ENCODE measurements around the gene STXBP3.

Gene STXBP3

GRCh38 chr1:108829498-108829916 lies 83.0 kb downstream of the STXBP3 start:
- Histone ChIP-seq H2BK15ac (replicated peaks; ENCODE audit: low read depth) (no peak overlapping the region), H3K4ac (ENCODE audit: low read depth, low read length) (no peak overlapping the region), H3K18ac (ENCODE audit: low read length) (no peak overlapping the region), H4K5ac (ENCODE audit: low read length) (no peak overlapping the region), H2AK5ac (ENCODE audit: low read length) (no peak overlapping the region), H3K4me1 (ENCODE audit: control insufficient read depth, low read depth, low read length) (peaks cover 3% of the 10 kb centered on the region), H2BK5ac (ENCODE audit: low read length) (no peak overlapping the region), H3K79me2 (ENCODE audit: control insufficient read depth, insufficient read depth, low read length) (no peaks in the 10 kb centered on the region), H3K36me3 (ENCODE audit: control insufficient read depth, insufficient read depth, low read length) (no peaks in the 10 kb centered on the region), H3K4me3 (ENCODE audit: low read length) (no peak overlapping the region), H3K27me3 (ENCODE audit: insufficient read depth, low read length, poor library complexity) (no peaks in the 10 kb centered on the region), H3K79me1 (ENCODE audit: low read length) (no peaks in the 10 kb centered on the region), H3K4me2 (ENCODE audit: low read length) (no peak overlapping the region), H3K56ac (ENCODE audit: low read length) (no peak overlapping the region), H3K23ac (ENCODE audit: low read length) (no peak overlapping the region), H3K9ac (ENCODE audit: low read length) (no peak overlapping the region), H2BK120ac (ENCODE audit: low read depth, low read length) (no peak overlapping the region), H3K27ac (ENCODE audit: low read depth, low read length) (no peak overlapping the region), H4K8ac (ENCODE audit: low read depth, low read length) (no peak overlapping the region)
- no peak for DNase-seq
- WGBS (ENCODE audit: extremely low coverage, insufficient coverage, low lambda C conversion rate) = no CpG with 5 or more reads among the region's 6 CpGs

- Histone ChIP-seq H2BK15ac (replicated peaks; ENCODE audit: low read depth) (no peak overlapping the region), H4K8ac (ENCODE audit: low read depth, low read length) (no peak overlapping the region), H2AK5ac (ENCODE audit: low read length) (no peak overlapping the region), H3K27ac (ENCODE audit: low read depth, low read length) (no peak overlapping the region), H3K79me1 (ENCODE audit: low read length) (no peaks in the 10 kb centered on the region), H3K4me3 (ENCODE audit: low read length) (no peak overlapping the region), H3K79me2 (ENCODE audit: control insufficient read depth, insufficient read depth, low read length) (no peaks in the 10 kb centered on the region), H3K18ac (ENCODE audit: low read length) (no peak overlapping the region), H3K36me3 (ENCODE audit: control insufficient read depth, insufficient read depth, low read length) (no peaks in the 10 kb centered on the region), H3K23ac (ENCODE audit: low read length) (no peak overlapping the region), H4K5ac (ENCODE audit: low read length) (no peak overlapping the region), H3K27me3 (ENCODE audit: insufficient read depth, low read length, poor library complexity) (no peaks in the 10 kb centered on the region), H3K4ac (ENCODE audit: low read depth, low read length) (no peak overlapping the region), H3K9ac (ENCODE audit: low read length) (no peak overlapping the region), H3K56ac (ENCODE audit: low read length) (no peak overlapping the region), H2BK5ac (ENCODE audit: low read length) (no peak overlapping the region), H3K4me2 (ENCODE audit: low read length) (no peak overlapping the region), H2BK120ac (ENCODE audit: low read depth, low read length) (no peak overlapping the region), H3K4me1 (ENCODE audit: control insufficient read depth, low read depth, low read length) (peaks cover 3% of the 10 kb centered on the region)
- no CpG with 5 or more reads among the region's 20 CpGs for WGBS (ENCODE audit: extremely low coverage, insufficient coverage, low lambda C conversion rate)
- no peak for DNase-seq
Measured at GRCh38 chr1:108830119-108831008, 83.9 kb downstream of the STXBP3 start.

DNA sequence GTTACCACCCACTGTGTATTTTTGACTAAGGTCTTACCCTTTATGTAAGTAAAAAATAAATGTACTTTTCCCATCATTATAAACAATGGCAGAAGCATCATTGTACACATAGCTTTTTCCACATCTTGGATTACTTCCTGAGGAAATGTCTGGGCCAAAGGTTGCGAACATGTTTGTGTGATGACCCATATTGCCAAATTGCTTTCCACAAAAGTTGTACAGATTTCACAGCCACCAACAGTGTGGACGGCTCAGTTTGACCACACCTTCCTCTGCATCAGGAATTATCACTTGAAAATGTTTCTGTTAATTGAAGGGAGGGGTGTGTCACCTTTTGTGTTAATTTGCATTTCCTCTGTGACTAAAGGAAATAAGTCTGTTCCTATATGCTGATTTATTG lies 84.8 kb downstream of the STXBP3 start:
- Histone ChIP-seq H3K56ac (ENCODE audit: low read length) (no peak overlapping the region), H3K79me1 (ENCODE audit: low read length) (no peaks in the 10 kb centered on the region), H3K27me3 (ENCODE audit: insufficient read depth, low read length, poor library complexity) (no peaks in the 10 kb centered on the region), H3K23ac (ENCODE audit: low read length) (no peak overlapping the region), H3K18ac (ENCODE audit: low read length) (no peak overlapping the region), H3K79me2 (ENCODE audit: control insufficient read depth, insufficient read depth, low read length) (no peaks in the 10 kb centered on the region), H3K36me3 (ENCODE audit: control insufficient read depth, insufficient read depth, low read length) (no peaks in the 10 kb centered on the region), H3K4me1 (ENCODE audit: control insufficient read depth, low read depth, low read length) (peaks cover 3% of the 10 kb centered on the region), H3K27ac (ENCODE audit: low read depth, low read length) (no peak overlapping the region), H4K5ac (ENCODE audit: low read length) (no peak overlapping the region), H4K8ac (ENCODE audit: low read depth, low read length) (no peak overlapping the region), H3K4me2 (ENCODE audit: low read length) (no peak overlapping the region), H3K4ac (ENCODE audit: low read depth, low read length) (no peak overlapping the region), H2AK5ac (ENCODE audit: low read length) (no peak overlapping the region), H2BK5ac (ENCODE audit: low read length) (no peak overlapping the region), H3K9ac (ENCODE audit: low read length) (no peak overlapping the region), H2BK15ac (replicated peaks; ENCODE audit: low read depth) (no peak overlapping the region), H2BK120ac (ENCODE audit: low read depth, low read length) (no peak overlapping the region), H3K4me3 (ENCODE audit: low read length) (no peak overlapping the region)
- no peak for DNase-seq
- no CpG with 5 or more reads among the region's 2 CpGs for WGBS (ENCODE audit: extremely low coverage, insufficient coverage, low lambda C conversion rate)

GRCh38 chr1:108832929-108833328 lies 86.5 kb downstream of the STXBP3 start:
- H3K79me1 ChIP-seq (ENCODE audit: low read length) = no peaks in the 10 kb centered on the region
- H3K4me1 ChIP-seq (ENCODE audit: control insufficient read depth, low read depth, low read length) = peaks cover 3% of the 10 kb centered on the region
- no peak overlapping the region for H3K9ac ChIP-seq (ENCODE audit: low read length)
- no peak overlapping the region for H3K18ac ChIP-seq (ENCODE audit: low read length)
- H3K4me2 ChIP-seq (ENCODE audit: low read length) = no peak overlapping the region
- WGBS (ENCODE audit: extremely low coverage, insufficient coverage, low lambda C conversion rate) = no CpG with 5 or more reads among the region's 2 CpGs
- no peak overlapping the region for H2AK5ac ChIP-seq (ENCODE audit: low read length)
- H2BK15ac ChIP-seq (replicated peaks; ENCODE audit: low read depth) = no peak overlapping the region
- DNase-seq = no peak
- H3K27me3 ChIP-seq (ENCODE audit: insufficient read depth, low read length, poor library complexity) = no peaks in the 10 kb centered on the region
- no peak overlapping the region for H3K4ac ChIP-seq (ENCODE audit: low read depth, low read length)
- no peak overlapping the region for H2BK5ac ChIP-seq (ENCODE audit: low read length)
- H3K56ac ChIP-seq (ENCODE audit: low read length) = no peak overlapping the region
- H4K8ac ChIP-seq (ENCODE audit: low read depth, low read length) = no peak overlapping the region
- no peak overlapping the region for H2BK120ac ChIP-seq (ENCODE audit: low read depth, low read length)
- H3K36me3 ChIP-seq (ENCODE audit: control insufficient read depth, insufficient read depth, low read length) = no peaks in the 10 kb centered on the region
- no peak overlapping the region for H3K4me3 ChIP-seq (ENCODE audit: low read length)
- no peak overlapping the region for H3K27ac ChIP-seq (ENCODE audit: low read depth, low read length)
- H3K23ac ChIP-seq (ENCODE audit: low read length) = no peak overlapping the region
- no peaks in the 10 kb centered on the region for H3K79me2 ChIP-seq (ENCODE audit: control insufficient read depth, insufficient read depth, low read length)
- H4K5ac ChIP-seq (ENCODE audit: low read length) = no peak overlapping the region

DNA sequence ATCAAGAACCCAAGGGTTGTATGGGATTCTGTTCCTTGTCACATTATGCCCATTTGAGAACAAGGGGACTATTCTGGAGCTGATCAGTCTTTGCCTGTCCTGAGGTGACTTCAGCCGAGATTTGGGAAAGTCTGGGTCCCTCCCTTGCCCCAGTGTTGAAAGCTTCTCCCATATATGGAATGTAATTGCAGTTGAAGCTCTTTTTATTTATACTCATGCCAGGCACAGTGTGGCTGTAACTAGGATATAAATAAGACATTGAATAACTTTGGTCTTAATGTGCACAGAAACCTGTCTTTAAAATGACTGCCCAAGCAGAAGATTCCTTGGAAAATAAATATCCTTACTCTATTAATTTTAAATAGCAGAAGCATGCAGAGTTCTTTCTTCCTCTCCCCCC lies 95.2 kb downstream of the STXBP3 start:
- no peak overlapping the region for H3K9ac ChIP-seq (ENCODE audit: low read length)
- H3K79me2 ChIP-seq (ENCODE audit: control insufficient read depth, insufficient read depth, low read length) = no peaks in the 10 kb centered on the region
- no peak overlapping the region for H3K4me2 ChIP-seq (ENCODE audit: low read length)
- no peaks in the 10 kb centered on the region for H3K36me3 ChIP-seq (ENCODE audit: control insufficient read depth, insufficient read depth, low read length)
- H3K56ac ChIP-seq (ENCODE audit: low read length) = no peak overlapping the region
- DNase-seq = no peak
- H3K79me1 ChIP-seq (ENCODE audit: low read length) = no peaks in the 10 kb centered on the region
- no peak overlapping the region for H4K5ac ChIP-seq (ENCODE audit: low read length)
- H2BK15ac ChIP-seq (replicated peaks; ENCODE audit: low read depth) = no peak overlapping the region
- H2BK5ac ChIP-seq (ENCODE audit: low read length) = no peak overlapping the region
- peaks cover 15% of the 10 kb centered on the region for H3K4me1 ChIP-seq (ENCODE audit: control insufficient read depth, low read depth, low read length)
- H2BK120ac ChIP-seq (ENCODE audit: low read depth, low read length) = no peak overlapping the region
- H3K18ac ChIP-seq (ENCODE audit: low read length) = no peak overlapping the region
- no peak overlapping the region for H3K4ac ChIP-seq (ENCODE audit: low read depth, low read length)
- WGBS (ENCODE audit: extremely low coverage, insufficient coverage, low lambda C conversion rate) = no CpG with 5 or more reads among the region's 1 CpG
- H2AK5ac ChIP-seq (ENCODE audit: low read length) = no peak overlapping the region
- no peak overlapping the region for H3K4me3 ChIP-seq (ENCODE audit: low read length)
- no peaks in the 10 kb centered on the region for H3K27me3 ChIP-seq (ENCODE audit: insufficient read depth, low read length, poor library complexity)
- no peak overlapping the region for H3K27ac ChIP-seq (ENCODE audit: low read depth, low read length)
- no peak overlapping the region for H4K8ac ChIP-seq (ENCODE audit: low read depth, low read length)
- no peak overlapping the region for H3K23ac ChIP-seq (ENCODE audit: low read length)
